Activated CD8-positive, alpha-beta T cell treated with anti-CD3 and anti-CD28 coated beads, Interleukin-2, amount 10 ng/mL, durations not matched to agents 7 days and 5 days (primary cell): Measurements from ENCODE around the gene IL1RAPL1. TPM values are rescaled to one million over a fixed set of nuclear protein-coding genes. Genes with fewer than 3 reads are reported as not detected.

Source experiments
- ATAC-seq: fragments of 150-1000 bp; cut with Tn5 transposase; one replicate; pipeline ENCODE4 v1.10.0; 2021; ENCODE audit warnings: moderate library complexity
- CTCF ChIA-PET: fragments of 350-600 bp; sonication (Branson Sonifier 250); formaldehyde crosslinking; loops from one replicate; lab custom pipeline; 2021; ENCODE audit warnings: antibody characterized with exemption; lab: Charles Lee
- POLR2A ChIA-PET: fragments of 350-600 bp; sonication (Branson Sonifier 250); formaldehyde crosslinking; loops from one replicate; lab custom pipeline; 2021; ENCODE audit warnings: antibody characterized with exemption; lab: Charles Lee
- DNase-seq: peaks from one replicate; pipeline ENCODE4 v3.0.0-alpha.2; 2020
- H3K27ac Mint-ChIP-seq: one replicate; pipeline ENCODE4 v1.8.0; 2021; ENCODE audit warnings: mild to moderate bottlenecking, mixed read lengths
- H3K27me3 Mint-ChIP-seq: one replicate; pipeline ENCODE4 v1.8.0; 2021; ENCODE audit warnings: low read depth, mixed read lengths
- H3K36me3 Mint-ChIP-seq: one replicate; pipeline ENCODE4 v1.8.0; 2021; ENCODE audit warnings: low read depth, mixed read lengths
- H3K4me1 Mint-ChIP-seq: one replicate; pipeline ENCODE4 v1.8.0; 2021; ENCODE audit warnings: low read depth, mixed read lengths
- H3K4me3 Mint-ChIP-seq: one replicate; pipeline ENCODE4 v1.8.0; 2021; ENCODE audit warnings: mild to moderate bottlenecking, mixed read lengths
- H3K9me3 Mint-ChIP-seq: one replicate; pipeline ENCODE4 v1.8.0; 2022; ENCODE audit warnings: mixed read lengths; ENCODE audit not compliant: insufficient read depth
- total RNA-seq, 2 experiments: library from RNA; stranded (reverse); gene quantifications; one replicate each; pipeline ENCODE4 v1.2.3, GENCODE V29; 2021

Gene IL1RAPL1
- total RNA-seq, 2 experiments from 2014 or later: not detected

- H3K4me1 Mint-ChIP-seq: no peaks in the 10 kb centered on the region
- no peak overlapping the region for H3K4me3 Mint-ChIP-seq
- H3K27me3 Mint-ChIP-seq: no peaks in the 10 kb centered on the region
- no peak for ATAC-seq
- H3K9me3 Mint-ChIP-seq: peaks cover 4% of the 10 kb centered on the region
- CTCF ChIA-PET: no interaction called here
- H3K27ac Mint-ChIP-seq: no peak overlapping the region
- no peak for DNase-seq
- no peaks in the 10 kb centered on the region for H3K36me3 Mint-ChIP-seq
- POLR2A ChIA-PET: no interaction called here
These were observed 993.3 kb downstream of the IL1RAPL1 start for GRCh38 chrX:29580560-29580959.

GRCh38 chrX:29581223-29581622 lies 994.0 kb downstream of the IL1RAPL1 start:
- ATAC-seq (no peak), DNase-seq (no peak)
- Mint-ChIP-seq H3K27ac (no peak overlapping the region), H3K27me3 (no peaks in the 10 kb centered on the region), H3K4me1 (no peaks in the 10 kb centered on the region), H3K9me3 (peaks cover 4% of the 10 kb centered on the region), H3K36me3 (no peaks in the 10 kb centered on the region), H3K4me3 (no peak overlapping the region)
- ChIA-PET POLR2A (no interaction called here), CTCF (no interaction called here)

GRCh38 chrX:29587107-29587506 lies 999.9 kb downstream of the IL1RAPL1 start:
- H3K27ac Mint-ChIP-seq: no peak overlapping the region
- DNase-seq: no peak
- no peak for ATAC-seq
- ChIA-PET POLR2A (no interaction called here), CTCF (no interaction called here)
- no peaks in the 10 kb centered on the region for H3K4me1 Mint-ChIP-seq
- H3K27me3 Mint-ChIP-seq: no peaks in the 10 kb centered on the region
- H3K9me3 Mint-ChIP-seq: no peaks in the 10 kb centered on the region
- no peaks in the 10 kb centered on the region for H3K36me3 Mint-ChIP-seq
- no peak overlapping the region for H3K4me3 Mint-ChIP-seq

GRCh38 chrX:29590921-29591320 lies 1003.7 kb downstream of the IL1RAPL1 start:
- no peak overlapping the region for H3K4me3 Mint-ChIP-seq
- POLR2A ChIA-PET: no interaction called here

GRCh38 chrX:29604381-29604780 lies 1017.1 kb downstream of the IL1RAPL1 start:
- Mint-ChIP-seq H3K4me3 (no peak overlapping the region), H3K9me3 (no peaks in the 10 kb centered on the region), H3K27me3 (no peaks in the 10 kb centered on the region), H3K36me3 (no peaks in the 10 kb centered on the region), H3K4me1 (no peaks in the 10 kb centered on the region), H3K27ac (no peak overlapping the region)
- POLR2A ChIA-PET: no interaction called here
- DNase-seq (no peak), ATAC-seq (no peak)
- CTCF ChIA-PET: no interaction called here

More at GRCh38 chrX:29590921-29591320, 1003.7 kb downstream of the IL1RAPL1 start:
- no peaks in the 10 kb centered on the region for H3K9me3 Mint-ChIP-seq
- H3K27ac Mint-ChIP-seq: no peak overlapping the region
- H3K4me1 Mint-ChIP-seq: no peaks in the 10 kb centered on the region
- CTCF ChIA-PET: no interaction called here
- no peak for ATAC-seq
- H3K27me3 Mint-ChIP-seq: no peaks in the 10 kb centered on the region
- H3K36me3 Mint-ChIP-seq: no peaks in the 10 kb centered on the region
- DNase-seq: no peak

GRCh38 chrX:29617276-29617675 lies 1030.0 kb downstream of the IL1RAPL1 start:
- Mint-ChIP-seq H3K27ac (no peak overlapping the region), H3K4me3 (no peak overlapping the region), H3K4me1 (no peaks in the 10 kb centered on the region), H3K36me3 (no peaks in the 10 kb centered on the region), H3K9me3 (no peaks in the 10 kb centered on the region), H3K27me3 (no peaks in the 10 kb centered on the region)
- ChIA-PET CTCF (no interaction called here), POLR2A (no interaction called here)
- DNase-seq: no peak
- no peak for ATAC-seq

GRCh38 chrX:29617725-29618124 lies 1030.5 kb downstream of the IL1RAPL1 start:
- ChIA-PET POLR2A (no interaction called here), CTCF (no interaction called here)
- DNase-seq (no peak), ATAC-seq (no peak)
- H3K4me1 Mint-ChIP-seq: no peaks in the 10 kb centered on the region
- no peak overlapping the region for H3K4me3 Mint-ChIP-seq
- no peak overlapping the region for H3K27ac Mint-ChIP-seq
- no peaks in the 10 kb centered on the region for H3K27me3 Mint-ChIP-seq
- H3K9me3 Mint-ChIP-seq: no peaks in the 10 kb centered on the region
- no peaks in the 10 kb centered on the region for H3K36me3 Mint-ChIP-seq

- DNase-seq (no peak), ATAC-seq (no peak)
- no peaks in the 10 kb centered on the region for H3K9me3 Mint-ChIP-seq
- no peaks in the 10 kb centered on the region for H3K27me3 Mint-ChIP-seq
- H3K27ac Mint-ChIP-seq: no peak overlapping the region
- no peaks in the 10 kb centered on the region for H3K4me1 Mint-ChIP-seq
- no peak overlapping the region for H3K4me3 Mint-ChIP-seq
- no peaks in the 10 kb centered on the region for H3K36me3 Mint-ChIP-seq
- CTCF ChIA-PET: no interaction called here
- POLR2A ChIA-PET: no interaction called here
These were observed 1040.6 kb downstream of the IL1RAPL1 start for GRCh38 chrX:29627833-29628232.

GRCh38 chrX:29634516-29634915 lies 1047.3 kb downstream of the IL1RAPL1 start:
- ATAC-seq (no peak), DNase-seq (no peak)
- no peak overlapping the region for H3K4me3 Mint-ChIP-seq
- POLR2A ChIA-PET: no interaction called here
- H3K36me3 Mint-ChIP-seq: no peaks in the 10 kb centered on the region
- H3K27ac Mint-ChIP-seq: no peak overlapping the region
- H3K4me1 Mint-ChIP-seq: no peaks in the 10 kb centered on the region
- H3K9me3 Mint-ChIP-seq: no peaks in the 10 kb centered on the region
- CTCF ChIA-PET: no interaction called here
- H3K27me3 Mint-ChIP-seq: no peaks in the 10 kb centered on the region

GRCh38 chrX:29636331-29636730 lies 1049.1 kb downstream of the IL1RAPL1 start:
- Mint-ChIP-seq H3K27ac (no peak overlapping the region), H3K4me3 (no peak overlapping the region), H3K4me1 (no peaks in the 10 kb centered on the region), H3K36me3 (no peaks in the 10 kb centered on the region), H3K9me3 (no peaks in the 10 kb centered on the region), H3K27me3 (no peaks in the 10 kb centered on the region)
- DNase-seq (no peak), ATAC-seq (no peak)
- ChIA-PET CTCF (no interaction called here), POLR2A (no interaction called here)

GRCh38 chrX:29640106-29640505 lies 1052.9 kb downstream of the IL1RAPL1 start:
- CTCF ChIA-PET: no interaction called here
- POLR2A ChIA-PET: no interaction called here
- H3K4me3 Mint-ChIP-seq: no peak overlapping the region

GRCh38 chrX:29641461-29641860 lies 1054.2 kb downstream of the IL1RAPL1 start:
- no peak for ATAC-seq
- ChIA-PET POLR2A (no interaction called here), CTCF (no interaction called here)
- no peaks in the 10 kb centered on the region for H3K36me3 Mint-ChIP-seq
- no peak overlapping the region for H3K27ac Mint-ChIP-seq
- DNase-seq: no peak
- H3K27me3 Mint-ChIP-seq: no peaks in the 10 kb centered on the region
- no peak overlapping the region for H3K4me3 Mint-ChIP-seq
- H3K4me1 Mint-ChIP-seq: no peaks in the 10 kb centered on the region
- no peaks in the 10 kb centered on the region for H3K9me3 Mint-ChIP-seq

More at GRCh38 chrX:29640106-29640505, 1052.9 kb downstream of the IL1RAPL1 start:
- Mint-ChIP-seq H3K27ac (no peak overlapping the region), H3K36me3 (no peaks in the 10 kb centered on the region), H3K27me3 (no peaks in the 10 kb centered on the region), H3K4me1 (no peaks in the 10 kb centered on the region), H3K9me3 (no peaks in the 10 kb centered on the region)
- ATAC-seq (no peak), DNase-seq (no peak)

- CTCF ChIA-PET: no interaction called here
- H3K27me3 Mint-ChIP-seq: no peaks in the 10 kb centered on the region
- no peaks in the 10 kb centered on the region for H3K4me1 Mint-ChIP-seq
- H3K4me3 Mint-ChIP-seq: no peak overlapping the region
- no peak for ATAC-seq
- POLR2A ChIA-PET: no interaction called here
- H3K36me3 Mint-ChIP-seq: no peaks in the 10 kb centered on the region
- H3K9me3 Mint-ChIP-seq: no peaks in the 10 kb centered on the region
- no peak for DNase-seq
- H3K27ac Mint-ChIP-seq: no peak overlapping the region
These were observed 1055.9 kb downstream of the IL1RAPL1 start for GRCh38 chrX:29643181-29643580.
